Keratinocyte (primary cell): ENCODE data around the gene IL15.

Experiments
- EZH2 ChIP-seq: IDR thresholded peaks from one replicate; pipeline ENCODE4 v1.6.1; 2012; ENCODE audit warnings: inconsistent platforms, mild to moderate bottlenecking, low read length, moderate library complexity
- TF ChIP-seq, protein P1 (sequence below), 3 experiments: IDR thresholded peaks in 1 of 3; conservative IDR thresholded peaks in 1 of 3; optimal IDR thresholded peaks in 1 of 3; 2 replicates in 2 of 3; 3 replicates in 1 of 3; pipeline versions ENCODE3 to v1.5.1; 2011; ENCODE audit warnings: low read length in 3 of 3, mild to moderate bottlenecking in 3 of 3, moderate library complexity in 2 of 3, control low read depth in 1 of 3, inconsistent platforms in 1 of 3; ENCODE audit not compliant: insufficient read depth in 2 of 3; ENCODE audit errors: extremely low read depth in 1 of 3

DNA sequence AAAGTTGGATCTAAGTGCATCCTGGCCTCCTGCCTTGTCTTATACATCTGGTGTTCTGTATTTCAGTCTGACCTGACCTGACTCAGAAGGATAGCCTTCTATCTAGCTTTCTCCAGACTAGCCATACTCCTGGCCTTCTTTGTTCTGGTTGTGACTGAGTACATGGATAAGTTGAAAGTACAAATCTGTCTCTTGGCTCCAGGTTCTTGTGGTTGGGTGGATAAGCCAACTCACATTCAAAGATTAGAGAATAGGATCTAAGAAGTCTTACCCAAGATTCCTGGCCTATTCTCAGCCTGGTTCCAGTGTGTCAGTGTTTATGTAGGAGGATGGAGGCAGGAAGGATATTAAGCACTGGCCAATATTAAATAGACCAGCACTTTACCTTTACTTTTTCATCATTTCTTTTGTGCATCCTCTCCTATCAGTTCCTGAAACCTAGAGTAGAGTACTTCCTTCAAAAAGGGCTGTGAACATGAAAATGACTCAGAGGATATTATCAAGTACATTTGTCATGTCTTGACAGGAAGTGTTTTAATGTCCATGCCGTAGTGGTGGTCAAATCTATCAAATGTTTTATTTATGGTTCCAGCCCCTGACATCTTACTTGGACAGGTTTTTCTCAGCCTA, 123.5 kb downstream of the IL15 start:
- no peak for TF ChIP-seq EZH2
- TF ChIP-seq, protein P1, sequence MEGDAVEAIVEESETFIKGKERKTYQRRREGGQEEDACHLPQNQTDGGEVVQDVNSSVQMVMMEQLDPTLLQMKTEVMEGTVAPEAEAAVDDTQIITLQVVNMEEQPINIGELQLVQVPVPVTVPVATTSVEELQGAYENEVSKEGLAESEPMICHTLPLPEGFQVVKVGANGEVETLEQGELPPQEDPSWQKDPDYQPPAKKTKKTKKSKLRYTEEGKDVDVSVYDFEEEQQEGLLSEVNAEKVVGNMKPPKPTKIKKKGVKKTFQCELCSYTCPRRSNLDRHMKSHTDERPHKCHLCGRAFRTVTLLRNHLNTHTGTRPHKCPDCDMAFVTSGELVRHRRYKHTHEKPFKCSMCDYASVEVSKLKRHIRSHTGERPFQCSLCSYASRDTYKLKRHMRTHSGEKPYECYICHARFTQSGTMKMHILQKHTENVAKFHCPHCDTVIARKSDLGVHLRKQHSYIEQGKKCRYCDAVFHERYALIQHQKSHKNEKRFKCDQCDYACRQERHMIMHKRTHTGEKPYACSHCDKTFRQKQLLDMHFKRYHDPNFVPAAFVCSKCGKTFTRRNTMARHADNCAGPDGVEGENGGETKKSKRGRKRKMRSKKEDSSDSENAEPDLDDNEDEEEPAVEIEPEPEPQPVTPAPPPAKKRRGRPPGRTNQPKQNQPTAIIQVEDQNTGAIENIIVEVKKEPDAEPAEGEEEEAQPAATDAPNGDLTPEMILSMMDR (optimal IDR thresholded peaks at IDR 0.05 in 1 of 3, IDR thresholded peaks at IDR 0.05 in 1 of 3, conservative IDR thresholded peaks at IDR 0.05 in 1 of 3; ENCODE audit: extremely low read depth in 1 of 3, insufficient read depth in 2 of 3, low read length in 3 of 3), result no peak
